NCI-H2107 (cell line): ENCODE data around the gene LARP4.
"Not testable (repeated sequence)": the region's sequence is repeated elsewhere in the genome, so short reads cannot be mapped to it uniquely, and the experiment has no call there.

ENCODE experiments used
- DNase-seq: peaks from one replicate; lab custom pipeline; 2025; lab: John Stamatoyannopoulos, UW

The LARP4 gene

DNA sequence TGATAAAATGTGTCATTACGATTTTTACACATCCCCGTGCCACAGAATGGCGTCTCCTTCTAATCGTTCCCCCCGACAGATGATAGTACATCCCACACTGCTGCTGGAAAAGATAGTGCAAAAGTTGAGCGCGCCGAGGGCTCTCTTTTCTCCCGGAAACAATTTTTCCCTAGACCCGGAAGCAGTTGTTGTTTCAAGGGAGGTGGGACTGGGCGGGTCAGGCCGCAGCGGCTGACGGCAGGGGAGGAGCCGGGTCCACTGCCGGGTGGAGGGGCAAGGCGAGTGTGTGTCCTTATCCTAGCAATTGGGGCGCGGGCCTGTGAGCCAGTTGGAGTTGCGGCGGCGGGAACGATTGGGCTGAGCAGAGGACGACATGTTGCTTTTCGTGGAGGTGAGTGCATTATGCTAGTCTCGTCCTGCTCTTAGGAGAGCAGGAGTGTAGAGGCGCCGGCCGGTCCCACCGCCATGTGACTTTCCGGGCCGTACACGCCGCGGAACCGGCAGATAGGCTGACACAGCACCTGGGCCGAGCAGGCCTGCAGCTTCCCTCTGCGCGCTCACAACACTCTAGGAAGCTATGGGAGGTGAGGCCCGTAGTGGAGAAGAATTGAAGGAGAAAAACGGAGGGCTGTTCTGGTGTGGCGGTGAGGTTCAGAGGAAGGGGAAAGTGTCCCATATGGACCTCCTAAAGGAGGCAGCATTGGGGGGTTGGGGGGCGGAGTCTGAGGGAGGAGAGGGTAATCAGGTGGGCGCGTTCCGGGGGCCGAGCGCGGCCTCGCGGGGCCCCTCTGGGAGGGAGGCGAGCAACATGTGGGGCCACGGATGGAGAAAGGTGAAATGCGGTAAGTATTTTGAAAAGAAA, at the start of gene LARP4:
LARP4 (plus strand) TSS at position 248 of the 862 bp plus-strand sequence; CDS start at position 374, 126 bp downstream.
- peak; percentile 94 for DNase-seq

DNA sequence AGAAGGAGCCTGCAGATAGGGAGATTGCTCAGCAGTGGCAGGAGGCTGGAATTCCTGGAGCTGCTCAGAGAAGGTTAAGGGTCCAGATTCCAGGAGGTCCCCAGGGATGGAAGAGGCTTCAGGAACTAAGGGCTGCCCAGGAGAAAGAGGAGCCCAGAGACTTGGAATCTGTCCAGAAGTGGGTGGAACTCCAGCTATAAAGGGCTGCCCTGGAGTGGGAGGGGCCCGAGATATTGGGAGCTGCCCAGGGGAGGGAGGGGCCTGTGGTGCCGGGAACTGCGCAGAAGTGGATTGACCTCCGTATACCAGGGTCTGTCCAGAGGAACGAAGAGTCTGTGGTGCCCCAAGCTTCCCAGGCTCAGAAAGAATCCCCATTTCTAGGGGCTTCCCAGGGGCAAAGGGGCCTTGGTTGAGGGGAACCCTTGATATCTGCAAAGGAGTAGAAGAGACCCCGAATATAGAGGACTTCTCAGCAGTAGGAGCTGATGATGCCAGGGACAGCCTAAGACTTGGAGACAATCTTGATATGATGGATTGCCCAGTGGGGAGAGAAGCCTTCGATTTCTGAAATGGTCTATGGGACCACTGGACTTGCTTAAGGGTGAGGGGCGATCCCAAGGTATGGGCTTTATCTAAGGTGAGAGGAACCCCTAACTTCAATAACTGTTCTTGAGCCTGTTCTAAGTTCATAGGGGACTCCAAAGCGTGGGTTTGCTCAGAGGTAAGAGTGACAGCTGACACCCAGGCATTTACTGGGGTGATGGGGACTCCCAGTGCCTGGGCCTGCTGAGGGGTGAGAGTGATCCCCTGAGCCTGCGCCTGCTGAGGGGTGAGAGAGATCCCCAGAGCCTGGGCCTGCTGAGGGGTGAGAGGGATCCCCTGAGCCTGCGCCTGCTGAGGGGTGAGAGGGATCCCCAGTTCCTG, 49.3 kb upstream of the LARP4 start:
- no peak for DNase-seq

DNA sequence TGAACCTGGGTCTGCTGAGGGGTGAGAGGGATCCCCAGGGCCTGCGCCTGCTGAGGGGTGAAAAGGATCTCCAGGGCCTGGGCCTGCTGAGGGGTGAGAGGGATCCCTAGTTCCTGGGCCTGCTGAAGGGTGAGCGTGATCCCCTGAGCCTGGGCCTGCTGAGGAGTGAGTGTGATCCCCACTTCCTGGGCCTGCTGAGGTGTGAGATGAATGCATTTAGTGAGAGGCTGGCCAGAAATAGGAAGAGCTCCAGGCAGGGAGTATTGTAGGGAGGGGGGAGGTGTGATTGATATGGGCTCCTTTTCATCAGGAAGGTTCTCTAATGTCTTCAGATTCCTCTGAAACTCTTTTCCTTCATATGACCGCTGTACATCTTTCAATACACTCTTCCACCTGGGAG, 47.3 kb upstream of the LARP4 start:
- DNase-seq: no peak

DNA sequence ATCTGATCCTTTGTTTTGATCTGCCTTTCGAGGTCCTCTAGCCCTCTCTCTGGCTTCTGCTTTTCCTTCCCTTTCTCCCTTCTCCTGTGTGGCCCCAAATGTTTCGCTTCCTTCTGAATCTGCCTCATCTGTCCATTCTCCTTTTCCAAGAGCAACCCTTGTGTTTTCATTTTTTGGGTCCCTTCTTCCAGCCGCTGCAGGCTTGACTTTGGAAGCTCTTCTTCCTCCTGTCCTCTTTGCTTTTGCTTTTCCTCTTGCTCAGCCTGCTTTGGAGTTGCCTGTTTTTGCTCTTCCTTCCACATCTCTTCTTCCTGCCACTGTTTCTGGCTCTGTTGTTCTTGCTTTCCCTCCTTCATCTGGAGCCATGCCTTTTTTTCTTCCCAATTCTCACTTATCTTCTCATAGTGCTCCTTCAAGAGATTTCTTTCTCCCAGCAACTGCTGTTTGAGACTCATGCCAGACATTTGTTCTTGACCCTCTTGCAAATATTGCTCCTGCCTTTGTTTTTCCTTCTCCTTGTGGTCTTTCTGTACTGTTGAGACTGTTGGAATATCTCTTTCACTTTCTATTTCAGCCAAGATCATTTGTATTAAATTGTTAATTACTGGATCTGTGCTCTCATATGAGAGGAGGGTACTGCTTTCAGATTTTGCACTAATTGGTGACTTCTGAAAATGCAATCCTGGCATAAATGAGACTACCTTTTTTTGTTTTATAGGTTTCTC, 46.7 kb upstream of the LARP4 start:
- no peak for DNase-seq

DNA sequence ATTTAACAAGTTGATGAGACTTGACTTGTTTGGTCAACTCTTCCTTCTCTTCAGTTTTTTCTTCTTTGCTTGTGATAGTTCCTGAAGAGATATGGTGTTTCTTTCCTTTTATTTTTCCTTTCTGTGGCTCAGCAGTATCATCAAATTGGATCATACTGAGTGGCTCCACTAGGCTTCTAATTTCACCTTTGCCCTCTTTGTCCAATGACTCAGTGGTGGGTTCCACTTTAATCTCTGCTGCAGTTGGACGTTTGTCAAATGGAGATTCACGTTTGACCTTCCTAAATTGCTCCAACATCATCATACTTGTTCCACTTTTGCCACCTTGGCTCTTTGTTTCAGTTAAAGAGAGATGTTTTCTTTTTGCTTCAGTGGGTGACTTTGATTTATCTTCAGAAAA, 45.8 kb upstream of the LARP4 start:
- no peak for DNase-seq

DNA sequence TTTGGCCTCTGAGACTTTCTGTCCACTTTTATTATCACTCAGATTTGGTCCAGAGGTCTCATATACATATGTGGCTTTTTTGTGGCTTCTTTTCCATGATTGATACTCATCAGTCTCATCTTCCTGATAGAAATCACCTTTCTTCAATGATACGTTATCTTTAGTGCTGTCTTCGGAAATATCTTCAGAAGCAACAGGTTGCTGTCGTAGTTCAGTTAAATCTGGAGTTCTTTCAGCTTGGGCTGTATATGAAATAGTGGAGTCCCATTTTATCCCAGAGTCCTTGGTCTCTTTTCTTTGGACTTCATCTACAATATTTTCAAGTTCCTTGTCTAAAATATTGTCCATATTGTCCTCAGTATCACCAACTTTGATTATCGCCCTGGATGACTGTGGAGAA, 45.3 kb upstream of the LARP4 start:
- no peak for DNase-seq

DNA sequence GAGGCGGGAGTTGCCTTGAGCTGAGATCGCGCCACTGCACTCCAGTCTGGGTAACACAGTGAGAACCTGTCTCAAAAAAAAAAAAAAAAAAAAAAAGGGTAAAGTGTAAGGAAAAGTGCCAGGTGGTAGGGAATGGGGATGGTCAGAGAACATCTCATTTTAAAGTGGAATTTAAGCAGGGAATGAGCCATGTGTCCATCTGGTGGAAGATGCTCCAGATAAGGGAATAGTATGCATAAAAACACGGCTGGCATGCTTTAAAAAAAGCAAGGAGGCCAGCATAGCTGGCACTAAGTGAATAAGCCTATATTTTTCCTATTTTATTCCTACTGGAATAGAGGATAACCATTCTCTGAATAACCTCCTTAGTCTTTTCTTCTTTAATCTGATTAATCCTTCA, 38.0 kb upstream of the LARP4 start:
- DNase-seq: no peak

GRCh38 chr12:50363141-50363540, 37.5 kb upstream of the LARP4 start:
- no peak for DNase-seq

DNA sequence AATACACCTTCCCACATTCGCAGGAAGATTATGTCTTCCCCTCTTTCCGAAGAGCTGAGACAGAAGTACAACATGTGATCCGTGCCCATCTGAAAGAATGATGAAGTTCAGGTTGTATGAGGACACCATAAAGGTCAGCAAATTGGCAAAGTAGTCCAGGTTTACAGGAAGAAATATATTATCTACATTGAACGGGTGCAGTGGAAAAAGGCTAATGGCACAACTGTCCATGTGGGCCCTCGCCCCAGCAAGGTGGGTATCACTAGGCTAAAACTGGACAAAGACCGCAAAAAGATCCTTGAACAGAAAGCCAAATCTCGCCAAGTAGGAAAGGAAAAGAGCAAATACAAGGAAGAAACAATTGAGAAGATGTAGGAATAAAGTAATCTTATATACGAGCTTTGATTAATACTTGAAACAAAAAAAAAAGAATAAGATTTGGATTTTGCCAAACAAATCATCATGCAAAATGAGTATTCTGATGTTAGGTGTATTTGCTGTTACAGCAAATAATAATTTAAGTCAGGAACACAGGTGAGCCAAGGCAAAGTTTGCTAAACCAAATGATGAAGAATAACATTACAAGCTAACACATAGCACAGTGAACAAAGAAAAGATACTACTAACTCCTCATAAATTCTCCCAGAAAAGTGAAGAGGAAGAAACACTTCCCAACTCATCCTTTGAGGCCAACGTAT, 34.8 kb upstream of the LARP4 start:
- DNase-seq: no peak

DNA sequence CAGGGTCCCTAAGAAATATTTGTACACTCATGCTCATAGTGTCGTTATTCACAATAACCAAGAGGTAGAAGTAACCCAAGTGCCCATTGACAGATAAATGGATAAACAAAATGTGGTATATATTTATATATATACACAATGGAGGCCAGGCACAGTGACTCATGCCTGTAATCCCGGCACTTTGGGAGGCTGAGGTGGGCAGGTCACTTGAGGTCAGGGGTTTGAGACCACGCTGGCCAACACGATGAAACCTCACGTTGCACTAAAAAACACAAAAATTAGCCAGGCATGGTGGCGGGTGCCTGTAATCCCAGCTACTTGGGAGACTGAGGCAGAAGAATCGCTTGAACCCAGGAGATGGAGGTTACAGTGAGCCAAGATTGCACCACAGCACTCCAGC, 30.0 kb upstream of the LARP4 start:
- DNase-seq: not testable (repeated sequence)

DNA sequence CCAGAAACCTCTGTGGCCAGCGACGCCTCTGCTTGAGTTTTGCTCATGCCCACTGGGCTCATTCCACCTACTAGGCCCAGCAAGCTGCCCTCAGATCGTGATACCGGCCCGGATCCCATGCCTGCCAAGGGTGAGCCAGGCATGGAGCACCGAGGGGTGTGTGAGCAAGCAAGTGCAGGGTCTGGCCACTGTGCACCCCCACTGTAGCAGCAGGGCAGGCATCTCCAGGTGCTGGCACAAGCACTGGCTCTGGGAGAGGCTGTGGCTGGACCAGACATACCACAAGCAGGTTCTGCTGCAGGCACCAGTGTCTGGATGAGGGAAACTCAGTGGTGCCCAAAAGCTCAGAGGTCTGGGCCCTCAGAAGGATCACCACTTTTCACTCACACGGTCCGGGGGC, 24.9 kb upstream of the LARP4 start:
- DNase-seq: no peak

DNA sequence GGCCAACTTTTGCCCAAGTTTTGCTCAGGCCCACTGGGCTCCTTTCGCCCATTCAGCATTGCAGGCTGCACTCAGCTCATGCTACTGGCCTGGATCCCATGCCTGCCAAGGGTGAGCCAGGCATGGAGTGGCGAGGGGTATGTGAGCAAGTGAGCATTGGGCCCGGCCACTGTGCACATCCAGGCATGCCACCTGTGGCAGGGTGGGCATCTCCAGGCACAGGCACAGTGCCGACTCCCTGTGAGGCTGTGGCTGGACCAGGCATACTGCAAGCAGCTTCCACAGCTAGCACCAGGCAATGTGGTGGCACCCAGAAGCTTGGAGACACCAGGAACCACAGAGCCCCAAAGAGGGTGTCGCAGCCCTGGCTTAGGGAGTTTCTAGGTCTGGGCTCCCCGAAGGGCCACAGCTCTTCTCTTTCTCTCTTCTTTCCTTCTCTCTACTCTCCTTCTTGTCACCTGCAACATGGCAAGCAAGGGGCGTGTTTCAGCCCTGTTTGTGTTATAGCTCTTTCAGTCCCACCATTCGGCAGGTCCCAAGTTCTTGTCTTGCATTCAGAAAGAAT, 19.8 kb upstream of the LARP4 start:
- DNase-seq: no peak

- no peak for DNase-seq
These were observed 13.2 kb upstream of the LARP4 start for GRCh38 chr12:50387487-50387886.

GRCh38 chr12:50387972-50388478, 12.7 kb upstream of the LARP4 start:
- DNase-seq: no peak

GRCh38 chr12:50388793-50389192, 11.9 kb upstream of the LARP4 start:
- not testable (repeated sequence) for DNase-seq

DNA sequence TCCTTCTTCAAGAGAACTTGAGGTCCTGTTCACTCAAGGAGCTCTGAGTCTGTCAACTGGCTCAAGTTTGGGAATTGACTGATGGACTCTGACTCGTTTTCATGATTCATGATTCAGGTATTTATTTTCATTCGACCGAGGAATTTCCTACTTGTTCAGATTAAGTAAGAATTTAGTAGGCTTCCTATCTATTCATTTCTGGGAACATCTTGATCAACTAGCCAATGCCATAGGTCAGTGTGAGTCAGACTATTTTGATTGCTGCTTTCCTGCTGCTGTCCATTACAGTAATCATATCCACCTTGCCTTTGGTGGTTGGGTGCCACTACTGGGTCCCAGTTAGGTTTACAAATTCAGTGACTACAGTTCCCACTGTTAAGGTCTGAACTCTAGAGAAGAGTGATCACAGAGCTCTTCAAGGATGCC, 10.4 kb upstream of the LARP4 start:
- DNase-seq: no peak

DNA sequence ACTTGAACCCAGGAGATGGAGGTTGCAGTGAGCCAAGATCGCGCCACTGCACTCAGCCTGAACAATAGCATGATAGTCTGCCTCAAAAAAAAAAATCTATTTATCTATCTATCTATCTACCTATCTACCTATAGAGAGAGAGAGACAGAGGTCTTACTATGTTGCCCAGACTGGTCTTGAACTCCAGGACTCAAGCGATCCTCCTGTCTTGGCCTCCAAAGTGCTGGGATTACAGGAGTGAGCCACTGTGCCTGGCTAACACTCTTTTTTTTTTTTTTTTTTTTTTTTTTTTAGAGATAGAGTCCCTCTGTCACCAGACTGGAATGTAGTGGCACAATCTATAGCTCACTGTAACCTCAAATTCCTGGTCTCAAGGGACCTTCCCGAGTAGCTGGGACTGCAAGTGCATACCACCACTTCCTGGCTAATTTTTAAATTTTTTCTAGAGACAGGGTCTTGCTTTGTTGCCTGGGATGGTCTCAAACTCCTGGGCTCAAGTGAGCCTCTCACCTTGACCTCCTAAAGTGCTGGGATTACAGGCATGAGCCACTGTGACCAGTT, 6.1 kb upstream of the LARP4 start:
- no peak for DNase-seq

GRCh38 chr12:50397117-50397650, 3.5 kb upstream of the LARP4 start:
- no peak for DNase-seq

- no peak for DNase-seq
These were observed 1.8 kb upstream of the LARP4 start for GRCh38 chr12:50398931-50399330.

GRCh38 chr12:50400104-50400637, 514 bp upstream of the LARP4 start:
- DNase-seq: no peak
